DOHH2 (cell line): ENCODE results near the gene ACSF2.
"Not testable (repeated sequence)": the region's sequence is repeated elsewhere in the genome, so short reads cannot be mapped to it uniquely, and the experiment has no call there.

ENCODE experiments used
- H3F3A ChIP-seq: fragments of 200-600 bp; sonication (generic), shearing (Covaris generic); 2 replicates; pipeline ENCODE4 v1.6.0; 2016; ENCODE audit warnings: antibody characterized with exemption, mild to moderate bottlenecking; ENCODE audit not compliant: control insufficient read depth, insufficient read depth
- H3K27ac ChIP-seq: fragments of 200-600 bp; sonication (generic); 2 replicates; pipeline ENCODE4 v1.5.1; 2014; ENCODE audit warnings: low read depth, mild to moderate bottlenecking, low read length, moderate library complexity
- H3K27me3 ChIP-seq: fragments of 200-600 bp; sonication (generic); 2 replicates; pipeline ENCODE4 v1.6.1; 2014; ENCODE audit warnings: mild to moderate bottlenecking, low read length, mixed read lengths; ENCODE audit not compliant: control insufficient read depth
- H3K36me3 ChIP-seq: fragments of 200-600 bp; sonication (generic); 2 replicates; pipeline ENCODE4 v1.6.1; 2014; ENCODE audit warnings: mild to moderate bottlenecking, low read length, moderate library complexity, mixed read lengths; ENCODE audit not compliant: control insufficient read depth
- H3K4me1 ChIP-seq: fragments of 200-600 bp; sonication (generic); 2 replicates; pipeline ENCODE4 v1.6.1; 2014; ENCODE audit warnings: mild to moderate bottlenecking, low read length, mixed read lengths; ENCODE audit not compliant: control insufficient read depth
- H3K4me2 ChIP-seq: fragments of 200-600 bp; sonication (generic); 2 replicates; pipeline ENCODE4 v1.6.0; 2014; ENCODE audit warnings: mild to moderate bottlenecking, low read length, moderate library complexity
- H3K4me3 ChIP-seq: fragments of 200-600 bp; sonication (generic); 2 replicates; pipeline ENCODE4 v1.5.1; 2014; ENCODE audit warnings: mild to moderate bottlenecking, low read length, mixed read lengths
- H3K79me2 ChIP-seq: fragments of 200-600 bp; sonication (generic); 2 replicates; pipeline ENCODE4 v1.6.1; 2014; ENCODE audit warnings: mild to moderate bottlenecking, low read length, mixed read lengths; ENCODE audit not compliant: control insufficient read depth
- H3K9me2 ChIP-seq: fragments of 200-600 bp; sonication (generic); replicated peaks from 2 replicates; pipeline ENCODE4 v1.6.1; 2014; ENCODE audit warnings: mild to moderate bottlenecking, low read length, mixed read lengths; ENCODE audit not compliant: control insufficient read depth
- H3K9me3 ChIP-seq: fragments of 200-600 bp; sonication (generic); 2 replicates; pipeline ENCODE4 v1.6.1; 2014; ENCODE audit warnings: antibody characterized with exemption, low read length, mixed read lengths; ENCODE audit not compliant: control insufficient read depth, insufficient read depth
- H4K20me1 ChIP-seq: fragments of 200-600 bp; sonication (generic); 2 replicates; pipeline ENCODE4 v1.6.0; 2014; ENCODE audit warnings: low read depth, mild to moderate bottlenecking, antibody characterized with exemption, low read length, moderate library complexity; ENCODE audit not compliant: control insufficient read depth, insufficient read depth
- EZH2phosphoT487 ChIP-seq: fragments of 200-600 bp; sonication (generic); IDR thresholded peaks from 2 replicates; pipeline ENCODE4 v1.6.1; 2017; ENCODE audit warnings: borderline replicate concordance, mild to moderate bottlenecking, antibody characterized with exemption, low read length, moderate library complexity, mixed read lengths
- TF ChIP-seq, protein P1 (sequence below): fragments of 200-600 bp; sonication (generic); IDR thresholded peaks from one replicate; pipeline ENCODE4 v1.5.1; 2014; ENCODE audit warnings: antibody characterized with exemption, mild to moderate bottlenecking, low read depth, low read length; ENCODE audit not compliant: poor library complexity, severe bottlenecking

ACSF2 gene

DNA sequence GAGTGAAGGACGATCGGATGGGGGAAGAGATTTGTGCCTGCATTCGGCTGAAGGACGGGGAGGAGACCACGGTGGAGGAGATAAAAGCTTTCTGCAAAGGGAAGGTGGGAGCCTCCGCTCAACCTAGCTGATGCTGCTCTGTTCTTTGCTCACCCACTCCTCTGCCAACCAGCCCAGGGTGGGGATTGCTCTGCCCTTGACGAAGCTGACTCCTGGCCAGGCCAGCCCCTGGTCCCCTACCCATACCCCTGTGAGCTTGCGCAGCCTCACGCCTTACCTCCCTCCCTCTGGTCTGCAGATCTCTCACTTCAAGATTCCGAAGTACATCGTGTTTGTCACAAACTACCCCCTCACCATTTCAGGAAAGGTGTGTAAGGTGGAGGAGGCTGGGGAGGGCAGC lies 47.9 kb downstream of the ACSF2 start:
- no peaks in the 10 kb centered on the region for H4K20me1 ChIP-seq
- H3K27me3 ChIP-seq, result peaks cover 5% of the 10 kb centered on the region; the same call in 1 of the 2 replicates
- H3K9me3 ChIP-seq, result no peaks in the 10 kb centered on the region

DNA sequence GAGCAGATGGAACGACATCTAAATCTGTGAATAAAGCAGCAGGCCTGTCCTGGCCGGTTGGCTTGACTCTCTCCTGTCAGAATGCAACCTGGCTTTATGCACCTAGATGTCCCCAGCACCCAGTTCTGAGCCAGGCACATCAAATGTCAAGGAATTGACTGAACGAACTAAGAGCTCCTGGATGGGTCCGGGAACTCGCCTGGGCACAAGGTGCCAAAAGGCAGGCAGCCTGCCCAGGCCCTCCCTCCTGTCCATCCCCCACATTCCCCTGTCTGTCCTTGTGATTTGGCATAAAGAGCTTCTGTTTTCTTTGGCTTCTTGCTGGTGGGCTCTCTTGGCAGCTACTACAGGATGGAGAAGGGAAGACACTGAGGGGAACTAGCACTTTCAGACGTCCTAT lies 48.5 kb downstream of the ACSF2 start:
- H3K4me2 ChIP-seq, result no peak overlapping the region
- no peaks in the 10 kb centered on the region for H3F3A ChIP-seq
- peaks cover 4% of the 10 kb centered on the region for H3K79me2 ChIP-seq
- TF ChIP-seq, protein P1, sequence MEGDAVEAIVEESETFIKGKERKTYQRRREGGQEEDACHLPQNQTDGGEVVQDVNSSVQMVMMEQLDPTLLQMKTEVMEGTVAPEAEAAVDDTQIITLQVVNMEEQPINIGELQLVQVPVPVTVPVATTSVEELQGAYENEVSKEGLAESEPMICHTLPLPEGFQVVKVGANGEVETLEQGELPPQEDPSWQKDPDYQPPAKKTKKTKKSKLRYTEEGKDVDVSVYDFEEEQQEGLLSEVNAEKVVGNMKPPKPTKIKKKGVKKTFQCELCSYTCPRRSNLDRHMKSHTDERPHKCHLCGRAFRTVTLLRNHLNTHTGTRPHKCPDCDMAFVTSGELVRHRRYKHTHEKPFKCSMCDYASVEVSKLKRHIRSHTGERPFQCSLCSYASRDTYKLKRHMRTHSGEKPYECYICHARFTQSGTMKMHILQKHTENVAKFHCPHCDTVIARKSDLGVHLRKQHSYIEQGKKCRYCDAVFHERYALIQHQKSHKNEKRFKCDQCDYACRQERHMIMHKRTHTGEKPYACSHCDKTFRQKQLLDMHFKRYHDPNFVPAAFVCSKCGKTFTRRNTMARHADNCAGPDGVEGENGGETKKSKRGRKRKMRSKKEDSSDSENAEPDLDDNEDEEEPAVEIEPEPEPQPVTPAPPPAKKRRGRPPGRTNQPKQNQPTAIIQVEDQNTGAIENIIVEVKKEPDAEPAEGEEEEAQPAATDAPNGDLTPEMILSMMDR, result no peak
- no peak for TF ChIP-seq EZH2phosphoT487
- H3K4me1 ChIP-seq, result peaks cover 9% of the 10 kb centered on the region
- H4K20me1 ChIP-seq, result no peaks in the 10 kb centered on the region
- H3K36me3 ChIP-seq, result no peaks in the 10 kb centered on the region; the same call in 1 of the 2 replicates
- no peak overlapping the region for H3K27ac ChIP-seq
- no peaks in the 10 kb centered on the region for H3K9me3 ChIP-seq
- no peak overlapping the region for H3K4me3 ChIP-seq
- no peaks in the 10 kb centered on the region for H3K9me2 ChIP-seq
- peaks cover 5% of the 10 kb centered on the region; the same call in 1 of the 2 replicates for H3K27me3 ChIP-seq

More for the DNA sequence above, 47.9 kb downstream of the ACSF2 start:
- H3K4me3 ChIP-seq, result no peak overlapping the region
- no peak overlapping the region for H3K27ac ChIP-seq
- no peaks in the 10 kb centered on the region for H3F3A ChIP-seq
- TF ChIP-seq, protein P1, result no peak
- TF ChIP-seq EZH2phosphoT487, result no peak
- H3K4me2 ChIP-seq, result no peak overlapping the region
- peaks cover under 1% of the 10 kb centered on the region; the same call in 1 of the 2 replicates for H3K79me2 ChIP-seq
- no peaks in the 10 kb centered on the region; the same call in 1 of the 2 replicates for H3K36me3 ChIP-seq
- peaks cover 7% of the 10 kb centered on the region for H3K4me1 ChIP-seq
- no peaks in the 10 kb centered on the region for H3K9me2 ChIP-seq

DNA sequence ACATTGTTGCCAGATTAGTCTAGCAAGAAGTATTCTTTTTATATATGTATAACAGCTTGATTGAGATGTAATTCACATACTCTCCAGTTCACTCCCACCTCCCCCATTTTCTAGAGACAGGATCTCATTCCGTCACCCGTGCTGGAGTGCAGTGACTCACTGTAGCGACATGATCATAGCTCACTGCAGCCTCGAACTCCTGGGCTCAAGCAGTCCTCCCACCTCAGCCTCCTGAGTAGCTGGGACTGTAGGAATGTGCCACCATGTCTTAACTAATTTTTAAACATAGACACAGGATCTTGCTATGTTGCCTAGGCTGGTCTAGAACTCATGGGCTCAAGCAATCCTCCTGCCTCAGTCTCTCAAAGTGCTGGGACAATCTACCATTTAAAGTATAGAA lies 49.3 kb downstream of the ACSF2 start:
- Histone ChIP-seq H4K20me1 (no peaks in the 10 kb centered on the region), H3K36me3 (peaks cover 6% of the 10 kb centered on the region; the same call in 1 of the 2 replicates), H3K27me3 (peaks cover 5% of the 10 kb centered on the region; the same call in 1 of the 2 replicates), H3K27ac (no peak overlapping the region), H3K9me2 (no peaks in the 10 kb centered on the region), H3K4me1 (peaks cover 17% of the 10 kb centered on the region), H3K4me3 (no peak overlapping the region), H3K79me2 (peaks cover 11% of the 10 kb centered on the region), H3F3A (no peaks in the 10 kb centered on the region), H3K4me2 (no peak overlapping the region), H3K9me3 (no peaks in the 10 kb centered on the region)
- TF ChIP-seq, protein P1, result no peak
- no peak for TF ChIP-seq EZH2phosphoT487

DNA sequence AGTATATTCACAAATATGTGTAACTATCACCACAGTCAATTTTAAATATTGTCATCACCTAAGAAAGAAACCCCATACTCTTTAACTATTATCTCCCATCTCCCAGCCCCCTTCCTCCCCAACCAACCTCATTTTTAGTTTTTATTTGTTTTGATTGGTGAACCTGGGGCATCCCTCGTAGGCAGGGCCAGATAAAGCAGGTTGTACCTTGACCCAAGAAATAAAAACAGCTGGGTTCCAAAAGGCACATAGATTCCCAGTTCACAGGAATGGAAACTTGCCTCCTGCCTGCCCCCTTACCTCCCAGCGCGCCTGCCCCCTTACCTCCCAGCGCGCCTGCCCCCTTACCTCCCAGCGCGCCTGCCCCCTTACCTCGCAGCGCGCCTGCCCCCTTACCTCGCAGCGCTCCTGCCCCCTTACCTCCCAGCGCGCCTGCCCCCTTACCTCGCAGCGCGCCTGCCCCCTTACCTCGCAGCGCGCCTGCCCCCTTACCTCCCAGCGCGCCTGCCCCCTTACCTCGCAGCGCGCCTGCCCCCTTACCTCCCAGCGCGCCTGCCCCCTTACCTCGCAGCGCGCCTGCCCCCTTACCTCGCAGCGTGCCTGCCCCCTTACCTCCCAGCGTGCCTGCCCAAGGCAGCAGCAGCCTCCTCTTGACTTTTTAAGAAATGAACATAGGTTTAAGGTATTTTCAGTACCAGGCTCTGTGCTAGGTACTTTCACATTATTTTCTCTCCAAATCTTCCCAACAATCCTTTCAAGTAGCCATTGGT lies 49.9 kb downstream of the ACSF2 start:
- H3K27me3 ChIP-seq, H3K4me3 ChIP-seq, H3K27ac ChIP-seq, H3K36me3 ChIP-seq, H3K4me2 ChIP-seq, H3K9me3 ChIP-seq, H3K9me2 ChIP-seq, H4K20me1 ChIP-seq, H3F3A ChIP-seq: not testable (repeated sequence)
- Histone ChIP-seq H3K4me1 (peaks cover 22% of the 10 kb centered on the region), H3K79me2 (peaks cover 11% of the 10 kb centered on the region)
